ENCODE measurements around the gene AUTS2. TPM values are rescaled to one million over a fixed set of nuclear protein-coding genes. Genes with fewer than 3 reads are reported as not detected.

Gene AUTS2
- total and polyA plus RNA-seq, 9 of the 15 experiments (the other 6 are each of a cell fraction or from before 2014, with no cell fraction given) = 0.58 TPM; not detected in 8

DNA sequence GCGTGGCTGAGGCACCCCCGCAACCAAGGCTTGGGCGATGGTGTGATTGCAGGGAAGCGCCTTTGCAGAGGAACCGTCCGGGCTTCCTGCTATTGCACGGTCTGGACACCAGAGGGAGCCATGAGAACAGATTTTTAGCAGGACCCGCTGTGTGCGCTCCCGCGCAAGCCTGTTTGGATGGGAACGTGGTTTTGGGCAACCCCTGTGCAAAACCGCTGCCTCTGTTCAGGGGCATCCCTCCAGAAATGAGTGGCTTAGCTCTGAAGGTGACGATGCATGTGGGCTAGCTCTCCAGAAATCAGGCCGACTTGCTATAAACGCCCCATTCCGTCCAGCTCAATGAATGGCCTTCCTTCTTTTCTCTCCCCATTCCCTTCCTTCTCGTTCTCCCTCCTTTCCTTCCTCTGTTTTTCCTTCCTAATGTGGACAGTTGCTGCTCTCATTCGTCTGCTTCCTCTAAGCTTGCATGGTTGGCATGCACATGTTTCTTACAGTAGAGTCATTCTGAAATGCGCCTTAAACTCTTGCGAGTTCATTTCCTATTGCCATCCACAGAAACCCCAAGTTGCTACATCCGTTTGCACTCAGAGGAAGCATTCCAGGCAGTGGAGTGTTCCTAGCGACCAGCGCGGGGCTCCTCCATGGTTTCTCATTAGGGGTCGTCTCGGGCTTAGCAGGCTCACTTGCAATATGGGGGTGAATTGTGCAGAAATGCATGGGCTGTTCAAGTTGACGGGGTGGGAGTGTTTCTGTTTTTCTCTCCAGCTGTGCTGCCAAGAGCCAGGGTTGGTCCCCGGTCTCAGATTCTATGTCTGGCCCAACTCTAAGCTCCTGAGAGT, 1231.2 kb downstream of the AUTS2 start (continued):
- TF ChIP-seq, protein P1, sequence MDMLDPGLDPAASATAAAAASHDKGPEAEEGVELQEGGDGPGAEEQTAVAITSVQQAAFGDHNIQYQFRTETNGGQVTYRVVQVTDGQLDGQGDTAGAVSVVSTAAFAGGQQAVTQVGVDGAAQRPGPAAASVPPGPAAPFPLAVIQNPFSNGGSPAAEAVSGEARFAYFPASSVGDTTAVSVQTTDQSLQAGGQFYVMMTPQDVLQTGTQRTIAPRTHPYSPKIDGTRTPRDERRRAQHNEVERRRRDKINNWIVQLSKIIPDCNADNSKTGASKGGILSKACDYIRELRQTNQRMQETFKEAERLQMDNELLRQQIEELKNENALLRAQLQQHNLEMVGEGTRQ (CRISPR knock-in tag; IDR thresholded peaks at IDR 0.05) = no peak
- TF ChIP-seq ZFPM2 (CRISPR knock-in tag; IDR thresholded peaks at IDR 0.05) (no peak), RAD21 (CRISPR knock-in tag; conservative IDR thresholded peaks at IDR 0.05 in 1 of 2, IDR thresholded peaks at IDR 0.05 in 1 of 2) (peak; percentile 62 to 83), HDAC3 (IDR thresholded peaks at IDR 0.05; ENCODE audit: borderline replicate concordance, partially characterized antibody) (no peak), U2AF1 (optimal IDR thresholded peaks at IDR 0.05; ENCODE audit: low read depth, low read length) (no peak), FOXJ3 (CRISPR knock-in tag; IDR thresholded peaks at IDR 0.05) (no peak), CBX1 (IDR thresholded peaks at IDR 0.05; ENCODE audit: low read depth) (no peak), TRIM24 (IDR thresholded peaks at IDR 0.05) (no peak), TBL1XR1 (IDR thresholded peaks at IDR 0.05; ENCODE audit: low read length in 2 of 2) (no peak), KLF10 (CRISPR knock-in tag; IDR thresholded peaks at IDR 0.05) (no peak), CREM (IDR thresholded peaks at IDR 0.05; ENCODE audit: low read depth) (no peak)
- TF ChIP-seq, protein P2, sequence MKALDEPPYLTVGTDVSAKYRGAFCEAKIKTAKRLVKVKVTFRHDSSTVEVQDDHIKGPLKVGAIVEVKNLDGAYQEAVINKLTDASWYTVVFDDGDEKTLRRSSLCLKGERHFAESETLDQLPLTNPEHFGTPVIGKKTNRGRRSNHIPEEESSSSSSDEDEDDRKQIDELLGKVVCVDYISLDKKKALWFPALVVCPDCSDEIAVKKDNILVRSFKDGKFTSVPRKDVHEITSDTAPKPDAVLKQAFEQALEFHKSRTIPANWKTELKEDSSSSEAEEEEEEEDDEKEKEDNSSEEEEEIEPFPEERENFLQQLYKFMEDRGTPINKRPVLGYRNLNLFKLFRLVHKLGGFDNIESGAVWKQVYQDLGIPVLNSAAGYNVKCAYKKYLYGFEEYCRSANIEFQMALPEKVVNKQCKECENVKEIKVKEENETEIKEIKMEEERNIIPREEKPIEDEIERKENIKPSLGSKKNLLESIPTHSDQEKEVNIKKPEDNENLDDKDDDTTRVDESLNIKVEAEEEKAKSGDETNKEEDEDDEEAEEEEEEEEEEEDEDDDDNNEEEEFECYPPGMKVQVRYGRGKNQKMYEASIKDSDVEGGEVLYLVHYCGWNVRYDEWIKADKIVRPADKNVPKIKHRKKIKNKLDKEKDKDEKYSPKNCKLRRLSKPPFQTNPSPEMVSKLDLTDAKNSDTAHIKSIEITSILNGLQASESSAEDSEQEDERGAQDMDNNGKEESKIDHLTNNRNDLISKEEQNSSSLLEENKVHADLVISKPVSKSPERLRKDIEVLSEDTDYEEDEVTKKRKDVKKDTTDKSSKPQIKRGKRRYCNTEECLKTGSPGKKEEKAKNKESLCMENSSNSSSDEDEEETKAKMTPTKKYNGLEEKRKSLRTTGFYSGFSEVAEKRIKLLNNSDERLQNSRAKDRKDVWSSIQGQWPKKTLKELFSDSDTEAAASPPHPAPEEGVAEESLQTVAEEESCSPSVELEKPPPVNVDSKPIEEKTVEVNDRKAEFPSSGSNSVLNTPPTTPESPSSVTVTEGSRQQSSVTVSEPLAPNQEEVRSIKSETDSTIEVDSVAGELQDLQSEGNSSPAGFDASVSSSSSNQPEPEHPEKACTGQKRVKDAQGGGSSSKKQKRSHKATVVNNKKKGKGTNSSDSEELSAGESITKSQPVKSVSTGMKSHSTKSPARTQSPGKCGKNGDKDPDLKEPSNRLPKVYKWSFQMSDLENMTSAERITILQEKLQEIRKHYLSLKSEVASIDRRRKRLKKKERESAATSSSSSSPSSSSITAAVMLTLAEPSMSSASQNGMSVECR (CRISPR knock-in tag; IDR thresholded peaks at IDR 0.05) = no peak
- TF ChIP-seq, protein P3, sequence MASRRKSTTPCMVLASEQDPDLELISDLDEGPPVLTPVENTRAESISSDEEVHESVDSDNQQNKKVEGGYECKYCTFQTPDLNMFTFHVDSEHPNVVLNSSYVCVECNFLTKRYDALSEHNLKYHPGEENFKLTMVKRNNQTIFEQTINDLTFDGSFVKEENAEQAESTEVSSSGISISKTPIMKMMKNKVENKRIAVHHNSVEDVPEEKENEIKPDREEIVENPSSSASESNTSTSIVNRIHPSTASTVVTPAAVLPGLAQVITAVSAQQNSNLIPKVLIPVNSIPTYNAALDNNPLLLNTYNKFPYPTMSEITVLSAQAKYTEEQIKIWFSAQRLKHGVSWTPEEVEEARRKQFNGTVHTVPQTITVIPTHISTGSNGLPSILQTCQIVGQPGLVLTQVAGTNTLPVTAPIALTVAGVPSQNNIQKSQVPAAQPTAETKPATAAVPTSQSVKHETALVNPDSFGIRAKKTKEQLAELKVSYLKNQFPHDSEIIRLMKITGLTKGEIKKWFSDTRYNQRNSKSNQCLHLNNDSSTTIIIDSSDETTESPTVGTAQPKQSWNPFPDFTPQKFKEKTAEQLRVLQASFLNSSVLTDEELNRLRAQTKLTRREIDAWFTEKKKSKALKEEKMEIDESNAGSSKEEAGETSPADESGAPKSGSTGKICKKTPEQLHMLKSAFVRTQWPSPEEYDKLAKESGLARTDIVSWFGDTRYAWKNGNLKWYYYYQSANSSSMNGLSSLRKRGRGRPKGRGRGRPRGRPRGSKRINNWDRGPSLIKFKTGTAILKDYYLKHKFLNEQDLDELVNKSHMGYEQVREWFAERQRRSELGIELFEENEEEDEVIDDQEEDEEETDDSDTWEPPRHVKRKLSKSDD (conservative IDR thresholded peaks at IDR 0.05; ENCODE audit: low read length) = no peak
- TF ChIP-seq, protein P4, sequence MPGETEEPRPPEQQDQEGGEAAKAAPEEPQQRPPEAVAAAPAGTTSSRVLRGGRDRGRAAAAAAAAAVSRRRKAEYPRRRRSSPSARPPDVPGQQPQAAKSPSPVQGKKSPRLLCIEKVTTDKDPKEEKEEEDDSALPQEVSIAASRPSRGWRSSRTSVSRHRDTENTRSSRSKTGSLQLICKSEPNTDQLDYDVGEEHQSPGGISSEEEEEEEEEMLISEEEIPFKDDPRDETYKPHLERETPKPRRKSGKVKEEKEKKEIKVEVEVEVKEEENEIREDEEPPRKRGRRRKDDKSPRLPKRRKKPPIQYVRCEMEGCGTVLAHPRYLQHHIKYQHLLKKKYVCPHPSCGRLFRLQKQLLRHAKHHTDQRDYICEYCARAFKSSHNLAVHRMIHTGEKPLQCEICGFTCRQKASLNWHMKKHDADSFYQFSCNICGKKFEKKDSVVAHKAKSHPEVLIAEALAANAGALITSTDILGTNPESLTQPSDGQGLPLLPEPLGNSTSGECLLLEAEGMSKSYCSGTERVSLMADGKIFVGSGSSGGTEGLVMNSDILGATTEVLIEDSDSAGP (CRISPR knock-in tag; IDR thresholded peaks at IDR 0.05) = no peak
- TF ChIP-seq, protein P5, sequence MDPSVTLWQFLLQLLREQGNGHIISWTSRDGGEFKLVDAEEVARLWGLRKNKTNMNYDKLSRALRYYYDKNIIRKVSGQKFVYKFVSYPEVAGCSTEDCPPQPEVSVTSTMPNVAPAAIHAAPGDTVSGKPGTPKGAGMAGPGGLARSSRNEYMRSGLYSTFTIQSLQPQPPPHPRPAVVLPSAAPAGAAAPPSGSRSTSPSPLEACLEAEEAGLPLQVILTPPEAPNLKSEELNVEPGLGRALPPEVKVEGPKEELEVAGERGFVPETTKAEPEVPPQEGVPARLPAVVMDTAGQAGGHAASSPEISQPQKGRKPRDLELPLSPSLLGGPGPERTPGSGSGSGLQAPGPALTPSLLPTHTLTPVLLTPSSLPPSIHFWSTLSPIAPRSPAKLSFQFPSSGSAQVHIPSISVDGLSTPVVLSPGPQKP (CRISPR knock-in tag; IDR thresholded peaks at IDR 0.05) = no peak
